HG02798 (cell line): ENCODE measurements around the gene FOLH1.
"Not testable (repeated sequence)": the region's sequence is repeated elsewhere in the genome, so short reads cannot be mapped to it uniquely, and the experiment has no call there.

ENCODE experiments used
- ATAC-seq: cut with Tn5 transposase; IDR thresholded peaks from one replicate; pipeline ENCODE4 v1.9.1; 2021; ENCODE audit warnings: mild to moderate bottlenecking; ENCODE audit not compliant: unreplicated experiment, poor library complexity

The FOLH1 gene

DNA sequence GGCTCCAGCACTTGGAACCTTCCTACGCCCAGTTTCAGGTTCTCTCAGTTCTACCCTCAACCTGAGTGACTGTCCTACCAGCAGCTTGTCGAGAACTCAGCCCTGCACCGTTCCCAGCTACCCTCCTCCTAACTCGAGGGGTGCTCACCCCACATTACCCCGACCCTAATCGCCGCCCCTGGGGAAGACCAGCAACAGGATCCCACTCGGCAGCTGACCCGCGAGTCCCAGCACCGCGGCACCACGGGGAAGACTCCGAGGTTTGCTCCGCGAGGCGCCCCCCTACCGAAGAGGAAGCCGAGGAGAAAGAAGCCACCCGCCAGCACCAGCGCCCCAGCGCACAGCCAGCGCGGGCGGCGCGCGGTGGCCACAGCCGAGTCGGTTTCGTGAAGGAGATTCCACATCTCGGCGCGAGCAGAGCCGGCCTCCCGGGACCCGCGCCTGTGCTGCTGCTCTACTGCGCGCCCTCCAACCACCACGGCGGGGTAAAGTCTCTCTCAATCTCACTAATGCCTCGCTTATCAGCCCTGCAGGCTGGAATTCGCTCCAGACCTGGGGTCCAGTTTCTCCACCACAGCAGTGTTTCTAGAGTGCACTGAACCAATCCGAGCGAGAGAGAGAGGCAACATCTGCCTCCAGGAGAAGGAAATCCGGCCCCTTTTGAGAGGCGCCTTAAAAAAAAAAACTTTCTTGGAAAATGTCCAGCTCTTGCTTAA is at the start of gene FOLH1:
Gene FOLH1, minus strand, starts transcription at position 597 of the 716 bp plus-strand sequence. Its CDS starts 193 bp downstream, at position 404.
- ATAC-seq, result no peak

- ATAC-seq, result not testable (repeated sequence)
Measured at GRCh38 chr11:49255148-49255547, 46.7 kb upstream of the FOLH1 start.

DNA sequence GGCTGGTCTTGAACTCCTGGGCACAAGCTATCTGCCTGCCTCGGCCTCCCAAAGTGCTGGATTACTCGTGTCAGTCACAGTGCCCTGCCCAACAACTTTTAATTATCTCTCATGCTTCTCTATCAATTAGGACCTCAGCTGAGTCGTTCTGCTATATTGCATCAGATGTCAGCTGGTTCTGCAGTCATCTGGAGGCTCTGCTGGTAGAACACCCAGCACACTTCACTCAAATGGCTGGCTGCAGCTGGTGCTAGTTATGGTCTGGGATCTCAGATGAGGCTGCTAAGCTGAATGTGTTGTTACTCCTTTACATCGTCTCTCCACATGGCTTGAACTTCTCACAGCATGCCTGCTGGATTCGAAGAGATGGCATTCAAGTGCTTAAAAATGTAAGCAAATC is 42.8 kb upstream of the FOLH1 start:
- not testable (repeated sequence) for ATAC-seq

DNA sequence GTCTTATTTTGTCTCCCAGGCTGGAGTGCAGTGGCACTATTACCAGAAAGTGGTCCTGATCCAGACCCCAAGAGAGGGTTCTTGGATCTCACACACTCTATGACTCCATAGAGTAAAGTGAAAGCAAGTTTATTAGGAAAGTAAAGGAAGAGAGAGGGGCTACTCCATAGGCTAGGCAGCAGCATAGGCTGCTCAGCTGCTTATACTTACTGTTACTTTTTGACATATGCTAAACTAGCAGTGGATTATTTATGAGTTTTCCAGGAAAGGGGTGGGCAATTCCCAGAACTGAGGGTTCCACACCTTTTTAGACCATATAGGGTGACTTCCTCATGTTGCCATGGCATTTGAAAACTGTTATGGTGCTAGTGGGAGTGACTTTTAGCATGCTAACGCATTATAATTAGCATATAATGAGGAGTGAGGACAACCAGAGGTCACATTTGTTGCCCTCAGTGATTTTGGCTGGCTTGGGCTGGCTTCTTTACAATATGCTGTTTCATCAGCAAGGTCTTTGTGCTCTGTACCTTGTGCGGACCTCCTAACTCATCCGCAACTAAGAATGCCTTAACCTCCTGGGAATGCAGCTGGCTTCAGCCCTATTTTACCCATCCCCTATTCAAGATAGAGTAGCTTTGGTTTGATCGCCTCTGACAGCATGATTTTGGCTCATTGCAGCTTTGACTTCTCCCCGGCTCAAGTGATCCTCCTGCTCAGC is 42.2 kb upstream of the FOLH1 start:
- not testable (repeated sequence) for ATAC-seq

GRCh38 chr11:49249363-49249762 is 41.0 kb upstream of the FOLH1 start:
- ATAC-seq, result not testable (repeated sequence)

DNA sequence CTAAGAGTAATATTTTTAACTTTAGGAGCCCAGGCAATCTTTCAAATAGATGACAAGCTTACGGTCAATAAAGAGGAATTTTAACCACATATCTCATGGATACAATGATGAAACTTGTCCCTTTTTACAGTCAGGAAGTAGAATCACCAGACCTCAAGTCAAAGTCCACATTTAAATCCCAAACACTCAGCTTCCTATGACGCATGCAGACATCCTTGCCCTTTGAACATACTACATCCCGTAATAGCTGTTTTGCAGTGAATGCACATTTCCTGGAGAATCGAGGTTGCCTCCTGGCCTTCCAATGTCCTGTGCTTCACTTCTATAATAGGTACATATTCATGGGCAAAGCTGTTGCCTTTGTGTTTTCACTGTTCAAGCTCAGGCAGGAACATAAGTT is 25.3 kb upstream of the FOLH1 start:
- not testable (repeated sequence) for ATAC-seq

DNA sequence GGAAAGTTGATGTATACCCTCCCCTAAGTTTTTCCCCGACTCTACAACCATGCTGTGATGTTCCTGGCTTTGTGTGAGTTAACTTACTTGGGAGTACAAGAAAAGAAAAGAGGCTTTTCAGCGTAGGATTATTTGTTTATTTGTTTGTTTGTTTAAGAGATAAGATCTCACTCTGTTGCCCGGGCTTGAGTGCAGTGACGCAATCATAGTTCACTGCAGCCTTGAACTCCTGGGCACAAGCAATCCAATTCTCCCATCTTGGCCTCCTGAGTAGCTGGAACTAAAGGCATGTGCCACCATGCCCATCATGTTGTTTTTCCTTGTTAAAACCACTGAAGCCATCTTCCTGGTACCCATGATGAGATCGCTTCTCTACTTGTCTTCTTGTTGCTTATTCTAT is 24.6 kb upstream of the FOLH1 start:
- ATAC-seq, result not testable (repeated sequence)

DNA sequence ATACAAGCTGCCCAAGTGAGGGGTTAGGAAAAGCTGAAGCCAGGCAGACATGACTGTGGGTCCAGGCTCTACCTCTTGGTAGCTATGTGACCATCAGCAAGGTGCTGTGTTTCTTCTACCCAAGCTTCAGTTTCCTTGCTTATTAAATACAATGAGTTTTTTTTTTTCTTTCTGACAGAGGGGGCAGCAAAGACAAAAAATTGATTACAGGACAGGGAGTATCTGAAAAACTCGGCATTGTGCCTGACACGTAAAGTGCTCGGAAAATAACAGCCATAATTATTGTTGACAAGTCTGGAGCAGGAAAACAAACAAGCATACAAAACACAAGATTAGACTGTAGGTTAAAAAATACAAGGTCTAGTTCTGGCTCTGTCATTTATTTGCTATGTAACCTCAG is 23.3 kb upstream of the FOLH1 start:
- ATAC-seq, result not testable (repeated sequence)

- not testable (repeated sequence) for ATAC-seq
Measured at GRCh38 chr11:49230534-49230933, 22.1 kb upstream of the FOLH1 start.

DNA sequence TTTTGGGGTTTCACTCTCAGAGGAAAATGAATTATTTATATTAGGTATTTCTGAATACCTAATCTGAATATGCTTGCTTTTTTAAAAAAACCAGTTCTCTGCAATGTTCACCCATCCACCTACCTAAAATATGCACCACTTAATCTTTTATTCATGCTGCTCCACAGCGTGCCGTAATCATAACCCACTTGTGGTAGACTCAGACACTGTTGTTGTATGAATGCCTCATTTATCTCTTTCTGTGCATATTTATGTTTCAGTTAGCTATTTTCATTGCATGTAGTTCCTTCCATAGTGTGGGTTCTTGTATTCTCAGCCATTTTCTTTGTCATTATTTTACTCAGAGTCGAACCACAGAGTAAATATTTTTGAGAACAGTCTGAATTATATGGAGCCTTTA is 21.6 kb upstream of the FOLH1 start:
- ATAC-seq, result not testable (repeated sequence)

DNA sequence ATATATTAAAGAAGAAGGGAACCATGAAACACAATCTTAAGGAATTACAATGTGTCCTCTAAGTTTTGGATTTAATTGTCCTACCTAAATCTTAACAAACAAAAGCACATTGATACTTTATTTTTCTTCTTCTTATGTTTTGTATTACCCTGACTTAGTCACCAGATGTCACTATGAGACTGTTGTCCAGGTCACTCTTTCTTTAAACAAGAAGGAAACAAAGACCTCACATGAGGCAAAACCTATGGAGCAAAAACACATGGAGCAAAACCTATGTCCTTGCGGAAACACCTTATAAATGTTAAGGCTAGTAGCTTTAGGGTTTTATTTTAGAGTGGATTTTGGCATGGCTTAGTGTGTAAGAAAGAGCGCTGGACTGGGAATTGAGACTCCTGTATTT is 20.7 kb upstream of the FOLH1 start:
- ATAC-seq, result not testable (repeated sequence)

DNA sequence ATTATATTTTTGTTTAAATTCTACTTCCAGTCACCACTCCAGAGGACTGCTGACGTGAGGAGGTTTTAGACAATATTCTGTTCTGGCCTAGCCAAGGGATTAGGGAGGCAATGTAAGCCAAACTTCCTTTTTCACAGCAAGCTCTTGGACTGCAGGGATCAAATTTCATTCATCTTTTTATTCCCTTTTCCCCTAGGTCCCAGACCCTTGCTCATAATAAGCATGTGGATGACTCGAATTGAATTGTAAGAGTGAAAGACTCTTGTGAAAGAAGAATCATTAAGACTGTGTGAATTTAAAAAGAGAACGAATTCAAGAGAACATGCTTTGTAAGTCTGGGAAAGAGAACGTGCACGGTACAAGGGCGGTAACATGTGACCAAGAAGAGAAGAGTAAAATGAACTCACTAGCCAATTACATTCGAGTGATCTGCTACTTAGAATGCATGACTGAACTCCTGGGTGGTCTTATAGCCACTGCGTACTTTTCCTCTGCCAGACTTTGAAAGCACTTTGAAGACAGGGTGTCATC is 16.9 kb upstream of the FOLH1 start:
- not testable (repeated sequence) for ATAC-seq

- no peak for ATAC-seq
Measured at GRCh38 chr11:49221112-49221511, 12.7 kb upstream of the FOLH1 start.

DNA sequence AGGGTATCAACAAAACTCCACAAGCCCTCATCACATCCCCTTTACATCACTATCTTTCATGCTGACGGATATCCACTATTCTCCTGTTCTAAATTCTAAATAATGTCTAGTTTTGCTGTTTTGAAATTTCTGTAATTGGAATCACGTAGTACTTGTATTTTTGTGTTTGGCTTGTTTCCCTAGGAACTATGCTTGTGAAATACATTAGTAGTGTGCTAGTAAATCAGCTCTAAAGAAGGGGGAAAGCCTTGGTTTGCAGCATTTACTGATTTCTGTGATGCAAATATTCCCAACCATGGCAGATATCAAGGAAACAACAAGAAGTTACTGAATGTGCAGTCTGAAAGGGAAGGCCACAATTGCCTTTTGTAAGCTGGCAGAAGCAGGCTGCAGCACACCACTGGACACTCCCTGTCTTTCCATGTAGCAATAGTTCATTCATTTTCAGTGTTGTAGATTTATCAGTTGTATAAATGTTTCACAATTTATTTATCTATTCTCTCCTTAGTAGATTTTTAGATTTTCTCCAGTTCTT is 4.7 kb upstream of the FOLH1 start:
- no peak for ATAC-seq

DNA sequence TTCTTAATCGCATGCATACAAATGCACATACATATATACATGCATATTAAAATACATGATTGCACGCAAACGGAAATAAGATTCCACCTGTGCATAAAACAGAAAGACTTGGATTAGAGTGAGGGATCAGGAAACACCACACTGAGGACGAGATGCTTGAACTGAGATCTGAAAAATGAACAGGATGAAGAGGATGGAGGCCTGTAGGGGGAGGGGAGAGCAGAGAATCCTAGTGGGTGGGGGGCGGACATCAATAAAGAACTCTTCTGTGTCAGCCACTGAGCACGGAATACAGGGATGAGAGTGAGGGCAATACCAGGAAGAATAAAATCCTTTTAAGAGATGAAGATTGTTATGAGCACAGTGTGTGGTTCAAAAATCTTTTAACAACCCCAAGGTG is 1.4 kb downstream of the FOLH1 start:
- not testable (repeated sequence) for ATAC-seq

DNA sequence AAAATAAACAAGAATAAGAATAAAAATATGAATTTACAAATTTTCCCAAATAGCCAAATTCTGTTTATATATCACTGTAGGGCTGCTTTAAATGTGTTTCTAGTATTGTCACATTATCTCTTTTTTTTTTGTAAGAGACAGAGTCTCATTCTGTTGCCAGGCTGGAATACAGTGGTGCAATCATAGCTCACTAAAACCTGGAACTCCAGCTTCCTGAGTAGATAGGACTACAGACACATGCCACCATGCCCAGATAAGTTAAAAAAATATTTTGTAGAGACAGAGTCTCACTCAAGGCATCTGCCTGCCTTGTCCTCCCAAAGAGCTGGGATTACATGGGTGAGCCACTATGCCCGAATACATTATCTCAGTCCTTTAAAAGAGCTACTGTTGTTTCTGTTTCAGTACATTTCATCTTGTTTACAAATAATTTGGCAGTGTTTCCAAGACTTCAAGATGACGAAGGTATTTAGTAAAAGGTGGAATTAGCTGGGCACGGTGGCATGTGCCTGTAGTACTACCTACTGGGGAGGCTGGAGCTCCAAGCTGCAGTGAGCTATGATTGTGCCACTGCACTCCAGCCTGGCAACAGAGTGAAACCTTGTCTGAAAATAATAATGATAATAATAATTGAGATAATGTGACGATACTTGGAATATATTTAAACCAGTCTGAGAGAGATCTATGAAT is 6.0 kb downstream of the FOLH1 start:
- ATAC-seq, result no peak

GRCh38 chr11:49196775-49197174 is 11.6 kb downstream of the FOLH1 start:
- not testable (repeated sequence) for ATAC-seq

- not testable (repeated sequence) for ATAC-seq
Measured at GRCh38 chr11:49196002-49196401, 12.4 kb downstream of the FOLH1 start.

DNA sequence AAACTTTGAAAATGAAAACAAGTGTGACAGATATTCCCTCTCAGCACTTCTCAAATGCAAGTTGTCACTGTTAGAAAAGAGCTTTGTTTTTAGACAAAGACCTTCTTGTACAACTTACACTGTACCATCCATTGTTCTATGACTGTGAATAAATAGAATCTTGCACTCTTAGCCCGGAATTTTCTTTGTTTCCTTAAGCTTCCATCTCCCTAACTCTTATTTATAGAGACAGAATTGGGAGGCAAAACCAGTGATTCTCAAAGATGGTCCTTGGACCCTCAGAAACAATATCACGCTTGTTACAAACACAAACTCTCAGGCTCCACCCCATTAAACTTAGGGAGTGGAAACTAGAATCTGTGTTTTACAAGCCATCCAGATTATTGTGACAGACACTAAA is 18.1 kb downstream of the FOLH1 start:
- ATAC-seq, result not testable (repeated sequence)

GRCh38 chr11:49186225-49186624 is 22.2 kb downstream of the FOLH1 start:
- ATAC-seq, result not testable (repeated sequence)
